Calu3 (cell line): ENCODE data around the gene VSTM2B. TPM values are rescaled to one million over a fixed set of nuclear protein-coding genes. Genes with fewer than 3 reads are reported as not detected.

Experiments used
- BruUV-seq: library from RNA; stranded (reverse); fragments of 400-500 nt; replicated peaks from 2 replicates; lab custom pipeline; 2021; lab: Mats Ljungman, UMichigan
- CTCF ChIA-PET: fragments of 300-600 bp; sonication (Branson Sonifier 250); formaldehyde crosslinking; loops from one replicate; lab custom pipeline; 2022; ENCODE audit warnings: antibody characterized with exemption; lab: Charles Lee
- DNase-seq: peaks from one replicate; pipeline ENCODE4 v3.0.0; 2022
- H3K27ac Mint-ChIP-seq: one replicate; pipeline ENCODE4 v1.8.0; 2022; ENCODE audit warnings: mixed read lengths; ENCODE audit not compliant: unreplicated experiment
- H3K27me3 Mint-ChIP-seq: one replicate; pipeline ENCODE4 v1.8.0; 2022; ENCODE audit warnings: mixed read lengths; ENCODE audit not compliant: unreplicated experiment
- H3K36me3 Mint-ChIP-seq: one replicate; pipeline ENCODE4 v1.8.0; 2022; ENCODE audit warnings: mild to moderate bottlenecking, moderate library complexity, mixed read lengths; ENCODE audit not compliant: insufficient read depth, unreplicated experiment
- H3K4me1 Mint-ChIP-seq: one replicate; pipeline ENCODE4 v1.8.0; 2022; ENCODE audit warnings: mild to moderate bottlenecking, low read depth, mixed read lengths; ENCODE audit not compliant: unreplicated experiment
- H3K4me3 Mint-ChIP-seq: one replicate; pipeline ENCODE4 v1.8.0; 2022; ENCODE audit warnings: mild to moderate bottlenecking, low read depth, moderate library complexity, mixed read lengths; ENCODE audit not compliant: unreplicated experiment
- H3K9me3 Mint-ChIP-seq: one replicate; pipeline ENCODE4 v1.8.0; 2022; ENCODE audit warnings: low read depth, mixed read lengths; ENCODE audit not compliant: unreplicated experiment
- intact Hi-C: fragments of 100-400 bp; cut with micrococcal nuclease; formaldehyde crosslinking; loops from one replicate; pipeline ENCODE4 v1.10.0; 2022; ENCODE audit not compliant: unreplicated experiment
- total RNA-seq: library from RNA; stranded (reverse); gene quantifications from 2 replicates; pipeline ENCODE4 v1.2.3, GENCODE V29; 2022
- TF ChIP-seq, protein P1 (sequence below): fragments of 200-600 bp; IDR thresholded peaks from one replicate; pipeline ENCODE4 v1.8.0; 2022; ENCODE audit warnings: antibody characterized with exemption; ENCODE audit not compliant: unreplicated experiment

VSTM2B gene
- total RNA-seq, 1 experiment from 2014 or later = not detected

DNA sequence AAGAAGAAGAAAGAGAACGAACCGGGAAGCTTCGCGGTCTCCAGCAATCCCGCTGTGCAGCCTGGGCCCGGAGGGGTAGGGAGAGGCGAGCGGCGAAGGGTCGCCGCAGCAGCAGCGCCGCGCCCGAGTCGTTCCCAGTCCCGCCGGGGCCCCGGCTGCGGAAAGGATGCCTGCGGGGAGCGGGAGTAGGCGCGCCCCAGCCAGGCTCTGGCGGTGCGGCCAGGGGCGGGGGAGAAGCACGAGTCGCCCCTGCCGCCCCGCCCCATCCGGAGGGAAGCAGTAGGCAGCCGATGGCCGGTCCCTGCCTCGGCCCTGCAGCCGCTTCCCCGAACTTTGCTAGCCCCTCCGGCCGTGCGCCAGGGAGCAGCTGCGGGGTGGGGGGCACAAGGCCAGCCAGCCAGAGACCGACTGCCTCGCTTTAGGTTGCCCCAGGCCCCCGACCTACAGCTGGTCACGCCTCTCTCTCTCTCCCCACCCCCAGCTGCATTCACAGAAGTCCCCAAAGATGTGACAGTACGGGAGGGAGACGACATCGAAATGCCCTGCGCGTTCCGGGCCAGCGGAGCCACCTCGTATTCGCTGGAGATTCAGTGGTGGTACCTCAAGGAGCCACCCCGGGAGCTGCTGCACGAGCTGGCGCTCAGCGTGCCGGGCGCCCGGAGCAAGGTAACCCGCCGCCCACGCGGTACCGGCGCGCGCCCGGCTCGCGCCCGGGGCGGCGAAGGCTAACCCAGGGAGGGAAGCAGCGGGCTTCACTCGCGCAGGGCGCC, 1.1 kb downstream of the VSTM2B start:
- Mint-ChIP-seq H3K4me3 (no peak overlapping the region), H3K9me3 (no peaks in the 10 kb centered on the region), H3K4me1 (no peaks in the 10 kb centered on the region), H3K36me3 (peaks cover 4% of the 10 kb centered on the region), H3K27ac (no peak overlapping the region), H3K27me3 (peaks cover 34% of the 10 kb centered on the region)
- BruUV-seq = no TSS peak
- CTCF ChIA-PET = no interaction called here
- intact Hi-C loops = no loop called here
- no peak for DNase-seq
- TF ChIP-seq, protein P1, sequence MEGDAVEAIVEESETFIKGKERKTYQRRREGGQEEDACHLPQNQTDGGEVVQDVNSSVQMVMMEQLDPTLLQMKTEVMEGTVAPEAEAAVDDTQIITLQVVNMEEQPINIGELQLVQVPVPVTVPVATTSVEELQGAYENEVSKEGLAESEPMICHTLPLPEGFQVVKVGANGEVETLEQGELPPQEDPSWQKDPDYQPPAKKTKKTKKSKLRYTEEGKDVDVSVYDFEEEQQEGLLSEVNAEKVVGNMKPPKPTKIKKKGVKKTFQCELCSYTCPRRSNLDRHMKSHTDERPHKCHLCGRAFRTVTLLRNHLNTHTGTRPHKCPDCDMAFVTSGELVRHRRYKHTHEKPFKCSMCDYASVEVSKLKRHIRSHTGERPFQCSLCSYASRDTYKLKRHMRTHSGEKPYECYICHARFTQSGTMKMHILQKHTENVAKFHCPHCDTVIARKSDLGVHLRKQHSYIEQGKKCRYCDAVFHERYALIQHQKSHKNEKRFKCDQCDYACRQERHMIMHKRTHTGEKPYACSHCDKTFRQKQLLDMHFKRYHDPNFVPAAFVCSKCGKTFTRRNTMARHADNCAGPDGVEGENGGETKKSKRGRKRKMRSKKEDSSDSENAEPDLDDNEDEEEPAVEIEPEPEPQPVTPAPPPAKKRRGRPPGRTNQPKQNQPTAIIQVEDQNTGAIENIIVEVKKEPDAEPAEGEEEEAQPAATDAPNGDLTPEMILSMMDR = no peak

- Mint-ChIP-seq H3K27ac (no peak overlapping the region), H3K4me1 (no peaks in the 10 kb centered on the region), H3K4me3 (peak overlapping the region; percentile 37), H3K27me3 (peaks cover 40% of the 10 kb centered on the region), H3K9me3 (no peaks in the 10 kb centered on the region), H3K36me3 (peaks cover 4% of the 10 kb centered on the region)
- BruUV-seq = no TSS peak
- TF ChIP-seq, protein P1 = no peak
- DNase-seq = no peak
- intact Hi-C loops = no loop called here
- CTCF ChIA-PET = interaction anchor here (0.6 to 1.3 kb wide), 2 partner anchors 30 to 60 kb away, joined by 4 to 5 read pairs; no protein-coding TSS in a partner anchor
Measured at GRCh38 chr19:29527500-29528328, 1.9 kb downstream of the VSTM2B start.

GRCh38 chr19:29528350-29528945, 2.7 kb downstream of the VSTM2B start:
- Mint-ChIP-seq H3K27me3 (peaks cover 40% of the 10 kb centered on the region), H3K4me3 (peak overlapping the region; percentile 37), H3K27ac (no peak overlapping the region), H3K4me1 (no peaks in the 10 kb centered on the region), H3K9me3 (no peaks in the 10 kb centered on the region), H3K36me3 (peaks cover 4% of the 10 kb centered on the region)
- peak; percentile 40 for DNase-seq
- BruUV-seq = no TSS peak
- TF ChIP-seq, protein P1 = peak; percentile 52
- intact Hi-C loops = no loop called here
- CTCF ChIA-PET = interaction anchor here (0.5 to 1.3 kb wide), 2 partner anchors 61 to 233 kb away, joined by 3 to 5 read pairs; no protein-coding TSS in a partner anchor

GRCh38 chr19:29528946-29529645, 3.3 kb downstream of the VSTM2B start:
- Mint-ChIP-seq H3K4me3 (peak overlapping the region; percentile 37), H3K27ac (no peak overlapping the region), H3K27me3 (peaks cover 40% of the 10 kb centered on the region), H3K4me1 (no peaks in the 10 kb centered on the region), H3K36me3 (peaks cover 4% of the 10 kb centered on the region), H3K9me3 (no peaks in the 10 kb centered on the region)
- TF ChIP-seq, protein P1 = no peak
- no peak for DNase-seq
- no TSS peak for BruUV-seq
- intact Hi-C loops = no loop called here
- CTCF ChIA-PET = interaction anchor here (0.5 to 1.3 kb wide), 2 partner anchors 61 to 233 kb away, joined by 3 to 5 read pairs; no protein-coding TSS in a partner anchor
